ENCODE results near the gene POM121L2. TPM values are rescaled to one million over a fixed set of nuclear protein-coding genes. Genes with fewer than 3 reads are reported as not detected.

POM121L2 gene
- polyA plus RNA-seq, 1 donor, result not detected

Other genes starting within 250 kb of the POM121L2 start
- gene PRSS16, start 64.6 kb downstream of the POM121L2 start, polyA plus RNA-seq (ENCODE audit: insufficient read length), result 0.27 TPM
- 3.7 TPM for gene ZNF391, start 76.5 kb upstream of the POM121L2 start, polyA plus RNA-seq (ENCODE audit: insufficient read length)
- gene ZNF184, start 160.8 kb upstream of the POM121L2 start, polyA plus RNA-seq (ENCODE audit: insufficient read length), result 9.3 TPM